Liver (tissue), 9 donors: ENCODE results near the gene CDC42. TPM values are rescaled to one million over a fixed set of nuclear protein-coding genes. Genes with fewer than 3 reads are reported as not detected.

Experiments
- DNase-seq: peaks from one replicate; pipeline ENCODE4 v3.0.0-alpha.2; 2017; ENCODE audit warnings: low spot score
- H3K27ac ChIP-seq, 2 donors: one replicate each; pipeline ENCODE4 v1.7.0; 2013; ENCODE audit warnings: inconsistent platforms in 2 of 2, low read length in 2 of 2, control low read depth in 1 of 2, low read depth in 1 of 2, mild to moderate bottlenecking in 1 of 2
- H3K27me3 ChIP-seq, 4 donors: one replicate each; pipeline versions ENCODE4 v1.6.1 to v1.7.0; 2013; ENCODE audit warnings: low read length in 3 of 4, inconsistent platforms in 1 of 4, mild to moderate bottlenecking in 1 of 4, moderate library complexity in 1 of 4; ENCODE audit not compliant: control insufficient read depth in 4 of 4, insufficient read depth in 4 of 4
- H3K36me3 ChIP-seq, 4 donors: one replicate each; pipeline versions ENCODE4 v1.6.1 to v1.7.0; 2013; ENCODE audit warnings: low read length in 3 of 4, mild to moderate bottlenecking in 3 of 4, low read depth in 1 of 4, moderate library complexity in 1 of 4; ENCODE audit not compliant: control insufficient read depth in 4 of 4, insufficient read depth in 3 of 4
- H3K4me1 ChIP-seq, 4 donors: one replicate each; pipeline versions ENCODE4 v1.6.1 to v1.7.0; 2013; ENCODE audit warnings: low read length in 3 of 4, mild to moderate bottlenecking in 3 of 4, moderate library complexity in 1 of 4; ENCODE audit not compliant: control insufficient read depth in 4 of 4, insufficient read depth in 4 of 4
- H3K4me3 ChIP-seq, 3 donors: one replicate each; pipeline versions ENCODE4 v1.6.1 to v1.7.0; 2013; ENCODE audit warnings: low read length in 3 of 3, control low read depth in 1 of 3, low read depth in 1 of 3, mild to moderate bottlenecking in 1 of 3
- H3K9ac ChIP-seq, 2 donors: one replicate each; pipeline ENCODE4 v1.7.0; 2013; ENCODE audit warnings: low read length in 2 of 2, mild to moderate bottlenecking in 2 of 2, moderate library complexity in 2 of 2, control low read depth in 1 of 2, low read depth in 1 of 2
- H3K9me3 ChIP-seq, 4 donors: one replicate each; pipeline versions ENCODE4 v1.6.1 to v1.7.0; 2013; ENCODE audit warnings: low read length in 3 of 4; ENCODE audit not compliant: control insufficient read depth in 4 of 4
- ATF3 ChIP-seq: IDR thresholded peaks from 2 replicates; pipeline ENCODE4 v1.6.1; 2016; ENCODE audit warnings: antibody characterized with exemption
- CTCF ChIP-seq: fragments of 150-350 bp; IDR thresholded peaks from 2 replicates; pipeline ENCODE4 v1.5.1; 2017; ENCODE audit warnings: improper control_type of control experiment, low read depth, low read length; ENCODE audit not compliant: missing input control
- EGR1 ChIP-seq, 2 donors: IDR thresholded peaks; 2 replicates each; pipeline ENCODE4 v1.6.1; 2016 to 2018; ENCODE audit warnings: antibody characterized with exemption in 2 of 2, low read depth in 2 of 2
- FOXA1 ChIP-seq: IDR thresholded peaks from 2 replicates; pipeline ENCODE4 v1.6.1; 2016; ENCODE audit warnings: antibody characterized with exemption
- FOXA2 ChIP-seq: IDR thresholded peaks from 2 replicates; pipeline ENCODE4 v1.6.1; 2016; ENCODE audit warnings: antibody characterized with exemption
- GABPA ChIP-seq, 2 donors: IDR thresholded peaks in 1 of 2; conservative IDR thresholded peaks in 1 of 2; 2 replicates each; pipeline ENCODE4 v1.6.1; 2016; ENCODE audit warnings: antibody characterized with exemption in 2 of 2, mild to moderate bottlenecking in 1 of 2, moderate library complexity in 1 of 2
- HNF4A ChIP-seq, 2 donors: conservative IDR thresholded peaks; 2 replicates each; pipeline ENCODE4 v1.6.1; 2016; ENCODE audit warnings: antibody characterized with exemption in 2 of 2, mild to moderate bottlenecking in 2 of 2
- HNF4G ChIP-seq: IDR thresholded peaks from 2 replicates; pipeline ENCODE4 v1.6.1; 2016; ENCODE audit warnings: antibody characterized with exemption
- JUND ChIP-seq, 2 donors: IDR thresholded peaks; 2 replicates each; pipeline ENCODE4 v1.6.1; 2016; ENCODE audit warnings: antibody characterized with exemption in 2 of 2
- MAX ChIP-seq: IDR thresholded peaks from 2 replicates; pipeline ENCODE4 v1.6.1; 2016; ENCODE audit warnings: antibody characterized with exemption
- NR2F2 ChIP-seq: IDR thresholded peaks from 2 replicates; pipeline ENCODE4 v1.6.1; 2016; ENCODE audit warnings: antibody characterized with exemption
- RAD21 ChIP-seq, 2 donors: IDR thresholded peaks; 2 replicates each; pipeline ENCODE4 v1.6.1; 2016; ENCODE audit warnings: antibody characterized with exemption in 2 of 2, mild to moderate bottlenecking in 2 of 2
- REST ChIP-seq: IDR thresholded peaks from 2 replicates; pipeline ENCODE4 v1.6.1; 2016; ENCODE audit warnings: antibody characterized with exemption, mild to moderate bottlenecking
- RXRA ChIP-seq, 2 donors: IDR thresholded peaks; 2 replicates each; pipeline ENCODE4 v1.6.1; 2017 to 2018; ENCODE audit warnings: antibody characterized with exemption in 2 of 2, mild to moderate bottlenecking in 1 of 2
- SP1 ChIP-seq: IDR thresholded peaks from 2 replicates; pipeline ENCODE4 v1.6.1; 2018; ENCODE audit warnings: antibody characterized with exemption, mild to moderate bottlenecking
- TAF1 ChIP-seq: conservative IDR thresholded peaks from 2 replicates; pipeline ENCODE4 v1.6.1; 2016; ENCODE audit warnings: antibody characterized with exemption, mild to moderate bottlenecking
- YY1 ChIP-seq: IDR thresholded peaks from 2 replicates; pipeline ENCODE4 v1.6.1; 2016; ENCODE audit warnings: antibody characterized with exemption, mild to moderate bottlenecking
- ZBTB33 ChIP-seq: IDR thresholded peaks from 2 replicates; pipeline ENCODE4 v1.6.1; 2016; ENCODE audit warnings: antibody characterized with exemption
- WGBS: extraction: QIAGEN DNeasy Blood & Tissue Kit; methylation state at CpG from one replicate; pipeline ENCODE4 v1.1.7; 2013; 5-methylcytosine and 5-hydroxymethylcytosine counted together
- polyA plus RNA-seq, 2 donors: library from polyadenylated mRNA; stranded (reverse) in 1 of 2; unstranded in 1 of 2; fragments of 200-250 nt in 1 of 2; fragments of >200 nt in 1 of 2; fragmentation: Nextera tagmentation in 1 of 2; extraction: Ambion mirVana in 1 of 2; gene quantifications; one replicate each; pipeline versions ENCODE4 v1.2.1 to v1.2.3, GENCODE V29; 2013 to 2015
- total RNA-seq, 2 donors: library from RNA; depleted of rRNA; stranded (reverse); fragments of >200 nt; gene quantifications; one replicate each; pipeline ENCODE4 v1.2.3, GENCODE V29; 2014
- donor health status: healthy.
- donor health status: healthy.
- donor health status: healthy.
- donor health status: healthy.
- donor health status: healthy.

Gene CDC42
- total and polyA plus RNA-seq, 4 donors = 40.3 to 140 (median 69.0) TPM

GRCh38 chr1:22133931-22134324, 81.4 kb downstream of the CDC42 start:
- DNase-seq = no peak
- Histone ChIP-seq H3K9ac (no peak overlapping the region), H3K36me3 (no peaks in the 10 kb centered on the region), H3K9me3 (no peaks in the 10 kb centered on the region), H3K4me3 (no peak overlapping the region), H3K4me1 (no peaks in the 10 kb centered on the region), H3K27ac (no peak overlapping the region), H3K27me3 (no peaks in the 10 kb centered on the region)
- TF ChIP-seq CTCF (no peak), EGR1 (IDR thresholded peaks at IDR 0.05; ENCODE audit: low read depth in 2 of 2) (no peak), FOXA2 (no peak), REST (no peak), JUND (IDR thresholded peaks at IDR 0.05) (no peak), MAX (no peak), NR2F2 (no peak), RXRA (IDR thresholded peaks at IDR 0.05) (no peak), HNF4A (conservative IDR thresholded peaks at IDR 0.05) (no peak), HNF4G (no peak), ATF3 (no peak), RAD21 (IDR thresholded peaks at IDR 0.05) (no peak), TAF1 (no peak), YY1 (no peak), FOXA1 (no peak), SP1 (no peak), GABPA (IDR thresholded peaks at IDR 0.05 in 1 of 2, conservative IDR thresholded peaks at IDR 0.05 in 1 of 2) (no peak), ZBTB33 (no peak)
- WGBS = 49% methylated on average over 15 of the region's 15 CpGs
